HG02981 (cell line): ENCODE measurements around the gene WWP2.

Experiments
- ATAC-seq: cut with Tn5 transposase; IDR thresholded peaks from one replicate; pipeline ENCODE4 v1.9.1; 2021; ENCODE audit warnings: mild to moderate bottlenecking, moderate library complexity; ENCODE audit not compliant: unreplicated experiment

WWP2 gene

DNA sequence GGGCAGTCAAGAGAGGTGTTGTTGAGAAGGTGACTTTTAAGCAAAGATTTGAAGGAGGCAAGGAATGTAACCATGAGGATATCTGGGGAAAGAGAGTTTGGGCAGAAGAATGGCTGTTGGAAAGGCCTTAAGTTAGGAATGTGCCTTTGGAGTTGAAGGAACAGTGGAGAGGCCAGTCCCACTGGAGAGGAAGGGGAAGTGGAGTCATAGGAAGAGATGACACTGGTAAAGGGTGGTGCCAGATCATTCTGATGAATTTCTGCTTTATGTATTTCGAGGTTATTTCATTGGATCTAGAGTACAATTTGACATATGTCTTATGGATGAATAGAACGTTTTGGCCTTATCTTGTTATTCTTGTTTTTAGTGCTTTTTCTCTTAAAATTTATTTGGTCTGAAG, 93.5 kb downstream of the WWP2 start:
- ATAC-seq = no peak

- ATAC-seq = no peak
These were observed 96.3 kb downstream of the WWP2 start for GRCh38 chr16:69858191-69859104.

GRCh38 chr16:69859105-69859989, 97.2 kb downstream of the WWP2 start:
- no peak for ATAC-seq

DNA sequence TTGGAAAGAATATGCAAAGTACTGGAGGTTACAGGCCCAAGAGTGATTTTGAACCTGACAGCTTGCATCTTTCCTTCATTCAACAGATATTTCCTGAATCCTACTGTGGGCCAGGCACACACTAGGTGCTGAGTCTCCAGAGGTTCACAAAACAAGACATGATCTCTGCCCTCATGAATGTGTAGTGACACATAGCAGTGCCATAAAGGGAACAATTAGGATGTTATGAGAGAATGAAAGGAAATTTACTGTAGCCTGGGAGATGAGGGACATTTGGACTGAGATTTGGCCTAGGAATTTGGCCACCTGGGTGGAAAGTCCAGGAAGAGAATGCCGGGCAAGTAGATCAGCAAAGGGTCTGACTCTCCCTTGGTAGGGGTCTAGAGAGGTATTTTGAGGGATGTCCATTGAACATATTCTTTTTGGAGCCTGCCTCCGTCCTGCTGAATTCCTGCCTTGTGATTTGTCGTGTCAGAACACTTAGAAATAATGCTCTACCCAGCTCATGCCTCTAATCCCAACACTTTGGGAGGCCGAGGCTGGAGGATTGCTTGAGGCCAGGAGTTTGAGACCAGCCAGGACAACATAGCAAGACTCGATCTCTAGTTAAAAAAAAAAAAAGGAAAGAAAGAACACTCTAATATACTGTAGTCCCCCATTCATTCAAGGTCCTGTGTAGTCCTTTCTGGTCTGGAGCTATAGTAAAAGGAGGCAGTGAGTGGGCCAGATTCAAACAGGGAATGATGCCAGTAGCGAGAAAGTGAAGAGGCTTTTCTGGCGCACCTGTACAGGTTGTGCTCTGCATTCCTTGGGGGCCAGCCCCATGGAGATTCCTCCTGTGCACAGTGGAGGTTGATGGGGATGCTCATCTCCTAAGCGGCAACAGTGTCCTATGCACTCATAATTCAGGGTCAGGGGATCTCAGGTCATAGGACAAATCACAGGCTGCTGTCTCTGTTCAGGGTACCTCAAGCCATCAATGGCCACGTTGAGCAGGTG, 98.4 kb downstream of the WWP2 start:
- no peak for ATAC-seq

DNA sequence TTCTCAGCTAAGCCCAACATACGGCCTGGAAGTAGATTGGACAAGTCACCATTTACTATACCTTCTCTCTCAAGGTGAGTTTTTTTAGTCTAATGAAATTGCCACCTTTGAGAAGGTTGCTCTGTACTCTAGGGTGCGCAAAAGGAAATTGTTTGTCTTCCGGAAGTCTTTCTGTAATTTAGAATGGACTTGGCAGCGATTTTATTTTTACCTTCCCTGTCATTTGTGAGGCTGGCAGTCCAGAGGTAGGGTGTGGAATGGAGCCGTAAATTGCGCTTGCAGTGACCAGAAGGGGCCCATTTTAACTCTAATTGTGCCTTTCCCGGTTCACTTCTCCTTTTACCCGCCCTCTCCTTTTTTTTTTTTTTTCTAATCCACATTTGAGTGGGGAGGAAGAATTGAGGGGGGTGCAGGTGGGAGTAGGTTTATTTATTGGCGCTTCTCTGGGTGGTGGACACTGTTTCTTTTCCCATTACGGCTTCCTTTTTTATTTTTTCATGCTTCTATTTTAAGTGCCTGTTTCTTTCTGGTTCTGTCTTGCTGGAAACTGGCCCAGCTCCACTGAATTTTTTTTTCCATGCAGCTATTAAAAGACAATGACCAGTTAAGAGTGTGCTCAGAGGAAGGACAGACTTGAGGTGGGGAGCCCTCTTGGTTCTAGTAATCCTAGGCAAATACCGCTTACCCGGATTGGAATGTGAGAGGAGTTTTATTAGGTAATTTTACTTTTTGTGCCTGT, 99.3 kb downstream of the WWP2 start:
- ATAC-seq = no peak

DNA sequence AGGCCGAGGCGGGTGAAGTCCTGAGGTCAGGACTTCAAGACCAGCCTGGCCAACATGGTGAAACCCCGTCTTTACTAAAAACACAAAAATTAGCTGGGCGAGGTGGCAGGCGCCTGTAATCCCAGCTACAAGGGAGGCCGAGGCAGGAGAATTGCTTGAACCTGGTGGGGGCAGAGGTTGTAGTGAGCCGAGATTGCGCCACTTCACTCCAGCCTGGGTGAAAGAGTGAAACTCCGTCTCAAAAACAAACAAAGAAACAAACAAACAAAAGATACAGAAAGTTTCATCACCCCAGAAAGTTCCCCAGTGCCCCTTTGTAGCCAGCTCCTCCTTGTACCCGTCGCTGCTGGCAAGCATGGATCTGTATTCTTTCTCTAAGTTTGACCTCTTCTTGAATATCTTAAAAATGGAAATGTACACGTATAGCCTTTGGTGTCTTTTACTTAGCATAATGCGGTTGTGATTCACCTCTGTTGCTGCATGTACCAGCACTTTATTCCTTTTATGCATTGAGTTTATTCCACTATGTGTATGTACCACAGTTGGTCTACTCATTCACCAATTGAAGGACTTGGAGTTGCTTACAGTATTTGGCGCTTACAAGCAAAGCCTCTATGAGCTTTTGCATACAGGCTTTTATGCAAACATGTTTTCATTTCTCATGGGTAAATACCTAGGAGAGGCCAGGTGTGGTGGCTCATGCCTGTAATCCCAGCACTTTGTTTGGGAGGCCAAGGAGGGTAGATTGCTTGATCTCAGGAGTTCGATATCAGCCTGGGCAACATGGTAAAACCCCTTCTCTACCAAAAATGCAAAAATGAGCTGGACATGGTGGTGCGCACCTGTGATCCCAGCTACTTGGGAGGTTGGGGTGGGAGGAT, 101.5 kb downstream of the WWP2 start:
- no peak for ATAC-seq

DNA sequence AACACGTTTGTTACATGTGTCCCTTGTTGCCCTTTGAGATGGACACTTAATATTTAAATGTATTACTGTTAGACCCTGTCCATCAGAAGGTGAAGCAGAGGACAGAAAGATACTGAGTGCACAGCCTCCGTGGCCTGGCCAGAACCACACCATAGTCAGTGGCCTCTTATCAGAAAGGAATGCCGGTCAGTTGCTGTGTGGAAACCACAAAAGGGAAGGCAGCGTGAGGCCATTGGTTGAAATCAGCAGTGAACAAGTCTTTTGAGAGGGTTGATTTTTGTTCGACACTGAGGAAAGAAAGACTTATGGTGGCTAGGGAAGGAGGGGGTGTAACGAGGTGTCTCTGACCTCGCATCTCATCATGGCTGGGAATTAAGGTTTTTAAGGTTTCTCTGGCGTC, 103.6 kb downstream of the WWP2 start:
- no peak for ATAC-seq

GRCh38 chr16:69867784-69868560, 105.8 kb downstream of the WWP2 start:
- ATAC-seq = no peak

GRCh38 chr16:69870761-69871160, 108.6 kb downstream of the WWP2 start:
- ATAC-seq = no peak

- no peak for ATAC-seq
These were observed 109.6 kb downstream of the WWP2 start for GRCh38 chr16:69871708-69872107.

GRCh38 chr16:69872888-69873287, 110.8 kb downstream of the WWP2 start:
- no peak for ATAC-seq

DNA sequence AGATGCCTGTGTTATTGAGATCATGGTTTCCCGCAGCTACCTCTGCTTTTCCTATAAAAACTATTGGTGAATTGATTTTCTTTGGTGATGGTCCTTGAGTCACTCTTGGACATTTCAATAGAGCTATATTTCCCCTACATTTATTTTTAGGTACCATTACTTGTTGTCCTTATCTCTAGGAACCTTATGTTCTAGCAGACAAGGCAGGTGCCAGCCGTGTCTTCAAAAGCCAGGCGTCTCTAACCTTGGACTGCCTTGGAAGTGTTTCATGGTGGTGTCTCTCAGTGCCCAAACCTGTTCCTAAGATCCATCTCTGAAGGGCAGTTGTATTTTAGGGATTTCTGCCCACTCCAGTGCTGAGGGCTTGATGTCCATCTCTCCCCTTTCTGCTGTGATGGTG, 111.7 kb downstream of the WWP2 start:
- no peak for ATAC-seq

DNA sequence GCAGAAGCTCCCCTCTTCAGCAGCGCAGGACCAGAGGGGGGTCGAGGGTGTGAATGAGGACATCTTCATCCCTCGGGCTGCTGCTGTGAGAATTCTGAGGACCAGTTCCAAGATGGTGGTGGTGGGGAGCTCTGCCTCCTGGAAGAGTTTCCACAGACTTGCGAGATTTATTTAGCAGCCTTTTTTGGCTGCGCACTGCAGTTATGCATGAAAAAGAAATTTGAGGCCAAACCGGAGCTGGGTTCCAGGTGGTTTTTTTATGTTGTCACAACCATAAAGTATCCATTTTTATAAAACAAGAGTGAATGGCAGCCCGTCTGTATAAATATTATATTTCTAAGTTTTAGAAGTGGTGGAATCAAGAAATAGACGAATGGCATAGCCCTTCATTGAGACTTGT, 112.1 kb downstream of the WWP2 start:
- no peak for ATAC-seq

GRCh38 chr16:69880640-69881133, 118.6 kb downstream of the WWP2 start:
- no peak for ATAC-seq

- ATAC-seq = no peak
These were observed 119.0 kb downstream of the WWP2 start for GRCh38 chr16:69881141-69881540.

- no peak for ATAC-seq
These were observed 121.6 kb downstream of the WWP2 start for GRCh38 chr16:69883744-69884143.

DNA sequence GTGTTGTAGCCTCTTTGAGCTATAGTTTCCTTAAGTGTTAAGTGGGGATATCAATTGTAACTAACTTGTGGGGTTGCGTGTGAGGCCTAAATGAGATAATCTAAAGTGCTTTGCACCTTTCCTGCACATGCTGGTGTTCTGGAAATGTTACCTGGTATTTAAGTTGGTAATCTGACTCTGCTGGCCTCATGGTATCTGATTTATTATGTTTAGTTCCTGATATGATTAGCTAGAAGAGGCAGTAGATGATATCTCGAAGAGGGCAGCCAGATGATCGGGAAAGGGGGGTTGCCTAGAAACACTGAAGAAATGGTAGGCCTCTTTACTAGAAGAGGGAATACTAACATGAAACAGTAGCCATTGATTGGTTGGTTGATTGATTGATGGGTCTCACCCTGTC, 123.6 kb downstream of the WWP2 start:
- no peak for ATAC-seq

DNA sequence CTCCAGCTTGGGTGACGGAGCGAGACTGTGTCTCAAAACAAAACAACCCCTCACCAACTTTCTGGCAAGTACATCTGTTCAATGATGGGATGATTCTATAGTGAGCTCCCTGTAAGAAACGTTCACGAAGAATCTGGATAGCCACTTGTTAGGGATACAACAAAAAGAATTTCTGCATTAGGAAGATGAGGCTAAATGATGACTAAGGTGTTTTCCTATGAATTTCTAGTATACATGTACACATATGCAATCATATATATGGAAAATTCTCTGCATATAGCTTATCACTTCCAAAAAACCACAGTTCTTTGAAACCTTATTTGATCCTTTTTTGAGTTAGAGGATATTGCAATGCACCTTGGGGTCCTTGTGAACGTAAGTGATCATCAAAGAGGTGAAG, 124.6 kb downstream of the WWP2 start:
- ATAC-seq = no peak
